Eye (tissue), 1 donor: ENCODE measurements around the gene UBN1.

Source experiments
- DNase-seq: peaks from one replicate; pipeline ENCODE4 v3.0.0-alpha.2; 2015

Gene UBN1

GRCh38 chr16:4859900-4860255 is 12.6 kb downstream of the UBN1 start:
- no peak for DNase-seq

GRCh38 chr16:4860727-4861342 is 13.6 kb downstream of the UBN1 start:
- DNase-seq, result no peak

DNA sequence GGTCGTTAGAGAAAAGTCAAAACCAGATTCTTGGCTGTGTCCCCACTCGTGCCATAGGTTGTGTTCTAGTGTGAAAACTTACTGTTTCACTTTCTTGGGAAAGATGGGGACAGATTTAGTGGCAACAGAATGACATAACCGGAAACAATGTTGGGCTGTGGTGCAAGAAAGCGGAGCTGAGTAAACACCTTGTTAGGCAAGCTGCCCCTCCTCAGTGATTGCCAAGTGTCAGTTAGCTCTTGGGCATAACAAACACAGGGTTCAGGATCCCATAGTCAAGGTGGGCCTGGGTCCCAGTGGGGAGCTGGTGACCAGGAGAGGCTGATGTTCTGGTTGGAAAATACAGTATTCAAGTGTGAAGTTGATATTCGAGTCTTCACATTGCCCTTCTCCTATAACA is 15.4 kb downstream of the UBN1 start:
- DNase-seq, result no peak

- no peak for DNase-seq
Measured at GRCh38 chr16:4864728-4865127, 17.4 kb downstream of the UBN1 start.

DNA sequence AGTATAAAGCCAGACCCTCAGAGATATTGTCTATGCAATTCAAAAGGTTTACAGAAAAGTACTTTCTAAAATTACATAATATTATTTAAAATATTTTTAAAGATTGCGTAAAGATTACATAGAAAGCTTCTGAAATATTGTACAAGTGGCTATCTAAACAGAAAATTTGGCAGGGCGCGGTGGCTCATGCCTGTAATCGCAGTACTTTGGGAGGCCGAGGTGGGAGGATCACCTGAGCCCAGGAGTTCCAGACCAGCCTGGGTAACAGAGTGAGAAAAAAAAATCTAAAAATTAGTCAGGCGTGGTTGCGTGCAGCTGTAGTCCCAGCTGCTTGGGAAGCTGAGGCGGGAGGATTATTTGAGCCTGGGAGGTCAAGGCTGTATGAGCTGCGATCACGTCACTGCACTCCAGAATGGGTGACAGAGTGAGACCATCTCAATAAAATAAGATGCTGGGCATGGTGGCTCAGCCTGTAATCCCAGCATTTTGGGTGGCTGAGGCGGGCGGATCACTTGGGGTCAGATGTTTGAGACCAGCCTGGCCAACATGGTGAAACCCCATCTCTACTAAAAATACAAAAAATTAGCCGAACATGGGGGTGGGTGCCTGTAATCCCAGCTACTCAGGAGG is 18.1 kb downstream of the UBN1 start:
- no peak for DNase-seq

DNA sequence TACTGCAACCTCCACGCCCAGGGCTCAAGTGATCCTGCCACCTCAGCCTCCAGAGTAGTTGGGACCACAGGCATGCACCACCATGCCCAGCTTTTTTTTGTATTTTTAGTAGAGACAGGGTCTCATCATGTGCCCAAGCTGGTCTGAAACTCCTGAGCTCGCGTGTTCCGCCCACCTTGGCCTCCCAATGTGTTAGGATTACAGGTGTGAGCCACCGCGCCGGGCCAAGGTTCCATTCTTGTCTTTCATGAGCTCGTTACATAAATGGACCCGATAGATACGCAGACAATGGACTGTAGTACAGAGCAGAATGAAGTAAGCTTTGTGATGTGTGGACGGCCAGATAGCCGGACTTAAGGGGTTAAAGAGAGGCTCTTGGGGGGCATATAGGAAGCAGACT is 19.3 kb downstream of the UBN1 start:
- DNase-seq, result no peak

- DNase-seq, result peak; percentile 22
Measured at GRCh38 chr16:4868026-4868425, 20.7 kb downstream of the UBN1 start.

- no peak for DNase-seq
Measured at GRCh38 chr16:4868535-4868934, 21.3 kb downstream of the UBN1 start.

DNA sequence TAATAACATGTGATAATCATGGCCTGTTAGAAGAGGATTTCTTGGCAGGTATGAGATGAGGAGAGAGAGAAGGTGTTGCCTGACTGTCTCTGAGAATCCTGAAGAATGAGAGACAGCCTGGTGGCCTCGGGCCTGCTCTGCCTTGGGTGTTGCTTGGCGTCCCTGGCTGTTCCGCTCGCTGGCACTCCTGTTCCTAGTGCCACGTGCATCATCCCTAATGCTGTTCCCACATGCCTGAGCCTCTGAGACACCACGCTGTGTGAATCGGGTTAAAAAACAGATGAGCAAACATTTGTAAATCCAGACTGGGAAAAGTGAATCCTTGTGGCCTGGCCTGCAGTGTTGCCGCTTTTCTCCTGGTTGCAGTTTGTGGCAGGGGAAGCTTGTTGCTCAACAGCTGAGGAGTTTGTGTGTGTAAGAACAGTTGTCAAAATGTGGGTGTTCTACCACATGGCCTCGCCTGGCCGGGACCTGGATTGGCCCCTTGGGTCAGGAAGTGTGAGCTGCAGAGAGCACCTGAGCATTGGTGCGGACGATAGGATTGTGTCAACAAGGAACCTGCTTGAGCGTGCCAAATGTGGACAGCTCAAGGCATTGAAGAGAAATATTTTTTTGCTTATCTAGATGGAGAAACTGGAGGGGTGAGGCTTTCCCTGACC is 22.0 kb downstream of the UBN1 start:
- DNase-seq, result no peak

DNA sequence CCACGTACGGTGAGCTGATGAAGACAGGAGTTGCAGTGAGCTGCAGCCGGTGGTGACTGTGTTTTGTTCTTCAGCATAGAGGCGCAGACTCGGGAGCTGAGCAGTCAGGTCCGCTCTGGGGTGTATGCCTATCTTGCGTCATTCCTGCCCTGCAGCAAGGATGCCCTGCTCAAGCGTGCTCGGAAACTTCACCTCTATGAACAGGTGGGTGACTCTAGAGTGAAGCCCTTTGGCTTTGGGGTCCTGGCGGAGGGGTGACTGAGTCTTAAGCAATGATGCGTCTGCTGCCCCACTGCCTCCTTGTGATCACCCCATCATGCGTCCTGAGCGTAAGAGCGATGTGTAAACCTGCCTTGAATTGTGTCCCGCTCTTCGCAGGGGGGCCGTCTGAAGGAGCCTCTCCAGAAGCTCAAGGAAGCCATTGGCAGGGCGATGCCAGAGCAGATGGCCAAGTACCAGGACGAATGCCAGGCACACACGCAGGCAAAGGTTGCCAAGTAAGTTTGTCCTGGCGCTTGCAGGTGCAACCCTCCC is 22.9 kb downstream of the UBN1 start:
- no peak for DNase-seq

DNA sequence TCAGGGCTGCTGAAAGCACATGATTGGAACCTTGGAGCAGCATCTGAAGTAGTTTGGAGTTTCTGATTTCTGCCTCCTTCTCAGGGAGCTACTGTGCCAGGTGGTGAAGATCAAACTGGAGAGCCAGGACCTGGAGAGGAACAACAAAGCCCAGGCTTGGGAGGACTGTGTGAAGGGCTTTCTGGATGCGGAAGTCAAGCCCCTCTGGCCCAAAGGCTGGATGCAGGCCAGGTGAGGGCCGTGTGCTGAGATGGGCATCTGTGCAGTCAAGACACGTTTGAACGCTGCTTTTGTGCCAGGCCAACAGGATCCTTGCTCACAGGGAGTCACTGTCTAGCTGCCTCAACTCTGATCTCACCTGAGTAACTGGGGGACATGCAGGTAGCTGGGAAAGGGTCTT is 23.8 kb downstream of the UBN1 start:
- DNase-seq, result no peak

GRCh38 chr16:4873091-4873490 is 25.8 kb downstream of the UBN1 start:
- no peak for DNase-seq

DNA sequence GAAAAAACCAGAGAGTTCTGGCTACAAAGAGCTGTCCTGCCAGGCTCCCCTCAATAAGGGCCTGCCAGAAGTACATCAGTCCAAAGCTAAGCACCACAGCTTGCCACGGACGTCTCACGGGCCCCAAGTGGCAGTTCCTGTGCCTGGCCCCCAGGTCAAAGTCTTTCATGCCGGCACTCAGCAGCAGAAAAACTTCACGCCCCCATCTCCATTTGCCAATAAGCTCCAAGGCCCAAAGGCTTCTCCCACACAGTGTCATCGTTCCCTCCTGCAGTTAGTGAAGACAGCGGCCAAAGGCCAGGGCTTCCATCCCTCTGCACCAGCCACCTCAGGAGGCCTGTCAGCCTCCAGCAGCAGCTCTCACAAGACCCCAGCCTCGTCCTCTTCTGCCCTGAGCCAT is 27.4 kb downstream of the UBN1 start:
- no peak for DNase-seq

GRCh38 chr16:4876646-4877379 is 29.5 kb downstream of the UBN1 start:
- no peak for DNase-seq

GRCh38 chr16:4877380-4877685 is 30.1 kb downstream of the UBN1 start:
- no peak for DNase-seq

- DNase-seq, result no peak
Measured at GRCh38 chr16:4879049-4879448, 31.8 kb downstream of the UBN1 start.

DNA sequence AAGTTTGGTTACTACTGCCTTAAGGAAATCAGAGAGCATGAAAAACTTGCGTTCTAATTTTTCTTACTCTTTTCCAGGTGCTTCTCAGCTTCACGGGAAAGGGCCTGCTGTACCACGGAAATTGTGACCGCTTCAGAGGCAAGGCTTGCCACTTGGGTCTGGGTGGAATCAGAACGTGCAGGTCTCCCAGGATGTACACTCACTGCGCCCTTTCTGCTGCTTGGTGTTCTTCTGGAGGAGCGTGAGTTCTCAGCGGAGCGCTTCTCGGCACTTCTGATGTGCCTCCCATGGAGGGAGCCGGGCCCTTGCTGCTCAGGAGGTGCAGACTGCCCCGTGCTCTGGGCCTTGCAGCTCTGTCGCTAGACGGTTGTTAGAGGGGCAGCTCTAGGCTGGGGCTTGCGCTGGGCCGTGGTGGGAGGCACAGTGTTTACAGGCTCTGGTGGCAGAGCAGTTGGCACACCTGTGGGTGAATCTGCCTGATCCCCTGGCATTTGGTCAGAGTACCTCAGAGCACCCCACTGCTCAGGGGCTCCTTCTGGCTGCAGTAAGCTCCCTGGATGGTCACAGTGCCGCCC is 32.8 kb downstream of the UBN1 start:
- no peak for DNase-seq

- peak; percentile 25 for DNase-seq
Measured at GRCh38 chr16:4882000-4882632, 34.8 kb downstream of the UBN1 start.

GRCh38 chr16:4882633-4883285 is 35.5 kb downstream of the UBN1 start:
- peak; percentile 10 for DNase-seq

GRCh38 chr16:4883501-4883900 is 36.2 kb downstream of the UBN1 start:
- DNase-seq, result no peak

DNA sequence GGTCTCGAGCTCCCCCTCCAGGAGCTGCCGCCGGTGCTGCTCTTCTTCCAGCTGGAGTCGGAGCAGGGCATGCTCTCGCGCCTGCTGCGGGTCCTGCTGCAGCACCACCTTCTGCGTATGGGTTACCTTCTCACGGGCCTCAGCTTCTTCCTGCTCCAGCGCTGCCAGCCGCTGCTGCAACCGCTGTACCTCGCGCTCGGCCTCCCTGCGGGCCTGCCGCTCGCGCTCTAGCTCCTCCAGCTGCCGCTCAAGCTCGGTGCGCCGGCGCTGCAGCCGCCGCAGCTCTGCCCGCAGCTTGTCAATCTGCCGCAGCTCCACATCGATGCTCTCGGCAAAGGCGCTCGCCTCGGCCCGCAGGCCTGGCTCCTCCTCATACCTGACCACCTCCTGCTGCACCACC is 36.9 kb downstream of the UBN1 start:
- no peak for DNase-seq
